Dermis microvascular lymphatic vessel endothelial cell (primary cell): ENCODE measurements around the gene NOS1AP. TPM values are rescaled to one million over a fixed set of nuclear protein-coding genes. Genes with fewer than 3 reads are reported as not detected.
"Not testable (repeated sequence)": the region's sequence is repeated elsewhere in the genome, so short reads cannot be mapped to it uniquely, and the experiment has no call there.

Experiments used
- DNase-seq, 2 donors: peaks; one replicate each; pipeline versions ENCODE4 v3.0.0 to v3.0.0-alpha.2; 2010; ENCODE audit warnings: low read depth in 2 of 2
- total RNA-seq: library from RNA; depleted of rRNA; stranded (reverse); fragments of >200 nt; gene quantifications from 2 replicates; pipeline ENCODE4 v1.2.1, GENCODE V29; 2014

Gene NOS1AP
- total RNA-seq, 1 donor from 2014 or later = 0.13 TPM

DNA sequence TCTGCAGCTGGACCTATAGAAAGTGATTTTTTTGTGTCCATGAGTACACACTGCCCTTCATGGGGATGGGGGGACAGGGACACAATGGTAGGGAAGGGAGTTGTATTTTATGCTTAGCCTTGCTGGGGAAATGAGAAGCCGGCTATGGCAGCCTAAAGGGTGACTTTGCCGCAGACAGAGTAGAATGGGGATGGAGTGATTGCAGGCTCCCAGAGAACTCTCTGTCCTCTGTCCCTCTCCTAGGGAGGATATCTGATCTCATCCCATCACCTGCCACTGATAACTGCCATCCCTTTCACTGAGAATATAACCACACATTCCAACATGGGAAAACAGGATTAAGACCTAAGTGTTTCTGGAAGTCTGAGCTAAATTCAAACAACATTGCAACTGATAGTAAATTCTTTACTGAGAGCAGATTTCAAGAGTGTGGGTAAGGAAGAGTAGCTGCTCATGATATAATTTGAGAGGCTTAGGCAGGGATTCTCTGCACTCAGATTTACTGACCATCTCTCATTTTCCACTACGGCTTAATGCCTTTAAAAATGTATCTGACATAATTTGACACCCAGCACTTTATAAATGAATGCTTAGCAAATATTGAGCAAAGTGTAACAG, 328.6 kb downstream of the NOS1AP start:
- DNase-seq = no peak

DNA sequence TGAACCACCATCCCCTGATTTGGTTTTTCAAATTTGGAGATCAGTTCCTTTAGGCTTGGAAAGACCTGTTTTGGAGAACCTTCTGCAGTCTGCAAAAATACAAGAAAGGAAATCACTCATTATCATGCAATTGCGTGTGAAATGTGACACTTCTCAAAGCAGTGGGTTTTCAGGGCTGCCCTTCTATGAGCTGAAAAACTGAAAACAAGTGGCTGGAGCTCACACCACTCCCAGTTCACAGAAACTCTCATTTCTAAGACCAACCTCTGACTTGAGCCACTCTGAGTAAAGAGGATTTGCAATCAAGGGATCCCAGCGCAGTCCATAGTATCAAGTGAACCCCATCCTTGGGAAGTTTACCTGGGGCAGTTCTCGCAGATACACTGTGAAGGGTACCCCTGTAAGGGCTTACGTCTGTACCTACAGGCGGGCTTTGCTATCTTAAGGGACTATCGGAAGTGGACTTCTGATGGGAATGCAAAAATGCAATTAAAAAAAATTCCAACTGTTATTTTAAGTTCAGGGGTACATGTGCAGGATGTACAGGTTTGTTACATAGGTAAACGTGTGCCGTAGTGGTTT, 329.6 kb downstream of the NOS1AP start:
- no peak for DNase-seq

DNA sequence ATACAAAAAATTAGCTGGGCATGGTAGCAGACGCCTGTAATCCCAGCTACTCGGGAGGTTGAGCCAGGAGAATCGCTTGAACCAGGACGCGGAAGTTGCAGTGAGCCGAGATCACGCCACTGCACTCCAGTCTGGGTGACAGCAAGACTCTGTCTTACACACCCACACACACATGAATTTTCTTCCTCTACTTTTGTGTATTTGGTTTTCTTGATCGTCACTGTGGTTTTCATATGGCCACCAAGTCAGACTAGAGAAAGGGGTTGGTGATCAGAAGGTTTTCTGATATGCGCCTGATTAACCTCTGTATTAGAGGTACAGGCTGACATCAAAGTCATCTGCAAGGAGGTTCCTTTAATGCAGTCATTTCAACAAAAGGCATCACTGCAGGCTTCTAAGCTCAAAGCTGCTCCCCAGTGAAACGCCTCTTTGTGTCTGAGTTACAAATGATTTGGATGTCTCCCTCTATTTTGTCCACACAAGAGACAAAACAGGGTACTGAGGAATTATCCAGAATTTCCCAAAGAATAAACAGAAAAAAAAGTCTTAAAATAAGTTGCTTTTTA, 331.4 kb downstream of the NOS1AP start:
- no peak for DNase-seq

DNA sequence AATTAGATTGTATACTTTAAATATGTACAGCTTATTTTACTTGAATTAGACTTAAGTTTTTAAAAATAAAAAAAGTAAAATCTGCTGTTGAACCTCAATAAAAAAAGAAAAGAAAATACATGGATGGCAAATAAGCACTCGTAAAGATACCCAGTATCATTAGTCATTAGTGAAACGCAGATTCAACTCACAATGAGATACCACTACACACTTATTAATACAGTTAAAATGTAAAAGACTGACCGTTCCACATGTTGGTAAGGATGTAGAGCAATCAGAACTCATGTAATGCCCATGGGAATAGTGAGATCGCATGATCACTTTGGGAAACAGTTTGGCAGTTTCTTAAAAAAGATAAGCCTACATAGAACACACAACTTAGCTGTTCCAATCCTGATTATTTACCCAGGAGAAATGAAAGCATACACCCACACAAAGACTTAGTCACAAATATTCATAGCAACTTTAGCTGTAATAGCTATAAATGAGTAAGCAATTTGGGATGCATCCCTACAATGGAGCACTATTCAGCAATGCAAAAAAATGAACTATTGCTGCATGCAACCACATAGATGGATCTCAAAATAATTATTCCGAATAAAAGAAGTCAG, 335.2 kb downstream of the NOS1AP start:
- no peak for DNase-seq

DNA sequence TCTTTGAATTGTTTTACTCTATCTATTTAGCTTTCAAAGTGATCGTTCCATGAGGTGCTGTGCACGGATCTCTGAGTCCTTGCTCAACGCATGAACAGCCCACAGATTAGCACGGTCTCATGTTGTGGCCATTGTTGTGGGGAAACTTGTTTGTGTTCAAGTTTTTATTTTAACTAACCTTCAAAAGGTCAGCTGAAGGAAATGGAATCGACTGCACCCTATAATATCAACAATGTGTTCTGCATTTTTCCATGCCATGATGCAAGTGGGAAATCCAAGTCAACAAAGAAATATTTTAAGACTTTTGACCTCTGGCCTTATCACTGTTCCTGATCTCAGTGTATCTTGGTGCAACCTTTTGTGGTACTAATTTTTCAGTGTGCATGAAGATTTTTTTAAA, 336.3 kb downstream of the NOS1AP start:
- DNase-seq = peak; percentile 22 to 63

DNA sequence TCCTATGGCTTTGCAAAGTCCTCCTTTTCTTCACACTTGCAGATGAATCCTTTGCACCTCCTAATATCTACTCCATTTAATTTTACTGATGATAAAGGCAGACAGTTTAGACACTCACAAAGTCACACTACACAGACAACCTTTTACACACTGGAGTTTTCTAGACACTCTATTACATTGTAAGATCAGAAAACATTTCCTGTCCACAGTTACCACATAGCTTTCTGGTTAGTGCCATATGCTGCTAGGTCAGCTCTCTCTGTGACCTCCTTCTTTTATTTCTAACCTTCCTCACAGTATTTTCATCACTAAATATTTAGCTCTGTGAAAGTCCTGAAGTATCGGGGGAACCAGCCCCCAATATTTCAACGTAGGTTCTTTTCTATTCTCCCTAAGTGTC, 337.3 kb downstream of the NOS1AP start:
- DNase-seq = peak in 1 of 2 donors; percentile 36

DNA sequence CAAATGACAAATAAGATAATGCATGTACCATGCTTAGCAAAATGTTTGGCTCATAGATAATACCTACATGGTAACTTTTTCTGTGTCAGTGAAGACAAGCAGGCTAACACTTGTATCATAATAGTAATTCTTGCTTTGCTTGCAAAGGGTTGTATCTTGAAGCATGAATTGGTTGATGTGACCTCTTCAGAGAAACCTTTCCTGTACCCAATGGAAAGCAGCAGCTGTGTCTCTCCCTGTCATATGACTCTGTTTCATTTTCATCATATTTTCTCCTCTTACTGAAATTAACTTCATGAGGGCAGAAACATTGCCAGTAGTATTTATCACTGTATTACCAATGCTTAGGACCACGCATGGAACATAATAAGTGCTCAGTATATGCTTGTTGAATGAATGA, 338.0 kb downstream of the NOS1AP start:
- DNase-seq = no peak

DNA sequence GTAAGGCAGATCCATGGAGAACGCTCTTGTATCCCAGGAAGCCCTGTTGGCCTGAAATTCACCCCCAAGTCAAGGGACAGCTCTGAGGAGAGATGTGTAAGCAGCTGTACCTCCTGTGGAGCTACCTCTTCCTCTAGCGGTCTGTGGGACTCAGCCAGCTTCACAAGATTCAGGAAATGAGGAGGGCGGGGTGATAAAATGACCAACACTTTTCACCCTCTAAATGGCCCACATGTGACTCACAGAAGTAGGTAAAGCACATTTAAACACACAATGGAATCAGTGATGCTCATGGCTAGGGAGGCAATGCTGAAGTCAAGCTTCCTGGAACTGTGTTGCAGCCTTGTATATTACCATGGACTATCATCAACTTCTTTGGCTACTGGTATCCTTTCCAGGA, 342.5 kb downstream of the NOS1AP start, which contains the start of gene SH2D1B:
SH2D1B (minus strand) TSS at position 135 of the 400 bp plus-strand sequence; CDS start at position 15, 120 bp downstream.
- DNase-seq = peak in 1 of 2 donors; percentile 32

DNA sequence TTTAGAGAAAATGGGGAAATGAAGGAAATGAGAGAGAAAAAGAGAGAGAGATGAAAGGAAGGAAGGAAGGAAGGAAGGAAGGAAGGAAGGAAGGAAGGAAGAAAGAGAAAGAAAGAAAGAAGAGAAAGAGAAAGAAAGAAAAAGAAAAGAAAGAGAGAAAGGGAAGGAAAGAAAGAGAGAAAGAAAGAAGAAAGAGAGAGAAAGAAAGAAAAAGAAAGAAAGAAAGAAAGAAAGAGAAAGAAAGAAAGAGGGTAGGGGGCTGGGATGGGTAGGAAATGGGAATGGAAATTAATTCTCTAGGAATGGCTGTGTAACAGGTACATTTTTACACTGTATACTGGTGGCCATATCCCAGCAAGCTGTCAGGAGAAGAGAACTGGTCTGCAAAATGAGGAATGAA, 346.7 kb downstream of the NOS1AP start:
- DNase-seq = no peak

DNA sequence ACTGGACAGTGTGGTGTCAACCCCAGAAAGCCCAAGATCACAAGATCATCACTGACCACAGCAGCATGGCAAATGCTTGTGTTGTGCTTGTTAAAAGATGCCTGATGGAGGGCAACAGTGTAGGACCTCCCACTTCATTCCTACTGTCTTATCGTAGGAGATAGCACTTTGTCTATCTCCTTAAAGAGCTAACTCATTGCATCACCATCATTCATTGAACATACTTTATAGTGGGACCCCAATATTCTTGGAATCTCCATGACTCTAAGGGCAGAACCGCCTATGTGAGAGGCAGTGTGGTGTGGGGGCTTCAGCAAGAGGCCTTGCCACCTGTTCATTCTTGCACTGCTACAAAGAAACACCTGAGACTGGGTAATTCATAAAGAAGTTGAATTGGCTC, 347.4 kb downstream of the NOS1AP start:
- no peak for DNase-seq

DNA sequence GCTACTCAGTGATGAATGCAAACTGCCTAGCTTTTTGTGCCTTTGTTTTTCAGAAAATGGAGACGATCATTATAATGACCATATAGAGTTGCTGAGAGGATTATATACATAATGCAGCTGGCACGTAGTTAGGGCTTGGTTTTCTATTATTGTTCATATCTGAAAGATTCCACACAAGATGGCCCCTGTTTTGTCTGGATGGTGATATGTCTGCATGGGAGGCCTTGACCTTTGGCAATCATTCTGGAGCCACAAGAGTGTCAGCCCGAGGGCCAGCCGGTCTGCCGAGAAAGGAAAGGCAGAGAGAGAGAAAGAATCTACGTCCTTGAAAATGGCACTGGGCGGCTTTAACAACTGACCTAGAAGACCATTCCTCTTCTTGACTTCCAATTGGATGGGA, 348.2 kb downstream of the NOS1AP start:
- DNase-seq = no peak

DNA sequence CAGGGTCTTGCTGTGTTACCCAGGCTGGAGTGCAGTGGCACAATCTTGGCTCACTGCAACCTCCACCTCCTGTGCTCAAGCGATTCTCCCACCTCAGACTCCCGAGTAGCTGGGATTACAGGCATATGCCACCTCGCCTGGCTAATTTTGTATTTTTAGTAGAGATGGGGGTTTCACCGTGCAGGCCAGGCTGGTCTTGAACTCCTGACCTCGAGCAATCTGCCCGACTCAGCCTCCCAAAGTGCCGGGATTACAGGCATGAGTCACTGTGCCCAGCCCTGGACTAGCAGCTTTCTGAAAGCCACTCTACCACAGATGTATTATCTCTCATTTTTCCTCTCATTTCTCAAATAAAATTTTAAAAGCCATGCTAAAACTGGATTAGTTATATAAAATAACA, 349.1 kb downstream of the NOS1AP start:
- DNase-seq = not testable (repeated sequence)

DNA sequence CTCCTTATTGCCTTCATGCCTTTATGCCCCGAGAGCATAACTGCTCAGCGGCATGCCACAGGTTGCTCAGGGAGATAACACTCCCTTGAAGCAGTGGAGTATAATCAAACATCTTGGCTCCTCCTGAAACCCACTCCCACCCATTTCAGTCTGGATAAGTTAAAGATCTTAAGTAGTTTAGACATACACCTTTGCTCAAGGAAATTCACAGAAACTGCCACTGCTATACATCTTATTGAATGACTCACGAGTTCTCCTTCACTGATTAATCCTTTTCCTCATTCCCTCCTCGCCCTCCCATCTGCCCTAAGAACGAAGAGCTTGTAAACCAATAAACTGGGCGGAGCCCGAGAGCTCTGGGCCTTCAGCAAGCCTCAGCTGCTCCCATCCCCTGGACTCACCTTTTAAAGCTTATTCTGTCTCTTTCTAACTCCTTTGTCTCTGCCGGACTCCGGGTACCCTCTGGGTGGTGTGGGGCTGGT, 350.0 kb downstream of the NOS1AP start:
- not testable (repeated sequence) for DNase-seq

Other genes with a start within 250 kb of the NOS1AP start
- under 0.01 and 0.13 TPM in 2 replicates for gene OLFML2B, start 45.8 kb upstream of the NOS1AP start, total RNA-seq